Loucy (cell line): ENCODE measurements around the gene DNAJC8.

ENCODE experiments used
- CTCF ChIP-seq: fragments of 200-600 bp; sonication (generic); conservative IDR thresholded peaks from 2 replicates; pipeline ENCODE4 v1.5.1; 2014; ENCODE audit warnings: mild to moderate bottlenecking, antibody characterized with exemption, low read length
- EZH2phosphoT487 ChIP-seq: fragments of 200-600 bp; IDR thresholded peaks from 2 replicates; pipeline ENCODE4 v1.6.1; 2018; ENCODE audit warnings: antibody characterized with exemption, mild to moderate bottlenecking, moderate library complexity, borderline replicate concordance

GRCh38 chr1:28233264-28233606, 406 bp upstream of the DNAJC8 start:
- TF ChIP-seq CTCF (no peak), EZH2phosphoT487 (no peak)
